HepG2 (cell line): ENCODE measurements around the gene ACSF3. TPM values are rescaled to one million over a fixed set of nuclear protein-coding genes. Genes with fewer than 3 reads are reported as not detected.

Experiments
- ADNP ChIP-seq: sonication (generic); formaldehyde crosslinking; IDR thresholded peaks from 2 replicates; pipeline ENCODE4 v1.4.0; 2020; ENCODE audit warnings: missing genetic modification reagents
- CCDC6 ChIP-seq: sonication (generic); formaldehyde crosslinking; IDR thresholded peaks from 2 replicates; pipeline ENCODE4 v1.8.1; 2022; ENCODE audit warnings: mild to moderate bottlenecking, missing genetic modification reagents, moderate library complexity
- FIP1L1 ChIP-seq: fragments of 200-400 bp; formaldehyde crosslinking; IDR thresholded peaks from 2 replicates; pipeline ENCODE4 v1.6.1; 2018; ENCODE audit warnings: low read depth, mild to moderate bottlenecking, low read length, moderate library complexity, borderline replicate concordance; ENCODE audit not compliant: insufficient read depth
- FOXJ3 ChIP-seq: sonication (generic); formaldehyde crosslinking; IDR thresholded peaks from 2 replicates; pipeline ENCODE4 v1.4.0; 2020; ENCODE audit warnings: missing genetic modification reagents, mild to moderate bottlenecking, borderline replicate concordance
- KAT7 ChIP-seq: IDR thresholded peaks from 2 replicates; pipeline ENCODE4 v1.6.1; 2018; ENCODE audit warnings: borderline replicate concordance, missing compliant biosample characterization
- KLF12 ChIP-seq: sonication (generic); formaldehyde crosslinking; IDR thresholded peaks from 2 replicates; pipeline ENCODE4 v1.4.0; 2020; ENCODE audit warnings: missing genetic modification reagents, borderline replicate concordance
- LBX2 ChIP-seq: sonication (generic); formaldehyde crosslinking; IDR thresholded peaks from 2 replicates; pipeline ENCODE4 v1.5.0; 2020; ENCODE audit warnings: missing genetic modification reagents, mild to moderate bottlenecking, borderline replicate concordance
- PHB2 ChIP-seq: fragments of 450-650 bp; IDR thresholded peaks from 2 replicates; pipeline ENCODE4 v1.6.1; 2018; ENCODE audit not compliant: partially characterized antibody
- SNAI1 ChIP-seq: sonication (generic); formaldehyde crosslinking; IDR thresholded peaks from 2 replicates; pipeline ENCODE4 v1.5.0; 2020; ENCODE audit warnings: mild to moderate bottlenecking, missing genetic modification reagents, borderline replicate concordance
- ZNF3 ChIP-seq: IDR thresholded peaks from 2 replicates; pipeline ENCODE4 v1.7.0; 2017; ENCODE audit warnings: inconsistent platforms
- ZNF431 ChIP-seq: sonication (generic); formaldehyde crosslinking; IDR thresholded peaks from 2 replicates; pipeline ENCODE4 v1.9.0; 2022; ENCODE audit warnings: missing genetic modification reagents, low read depth, mild to moderate bottlenecking, borderline replicate concordance
- polyA plus RNA-seq, 8 experiments: library from polyadenylated mRNA; depleted of rRNA in 3 of 8; stranded (reverse) in 7 of 8; unstranded in 1 of 8; fragments of >200 nt; fragmentation: Illumina TruSeq in 4 of 8; extraction: Trizol in 4 of 8; gene quantifications; 2 replicates each; pipeline versions ENCODE4 v1.2.1 to v1.2.3, GENCODE V29; 2011 to 2016; ENCODE audit warnings: low read depth in 4 of 8, missing spikeins in 1 of 8, mixed read lengths in 1 of 8; ENCODE audit not compliant: insufficient read depth in 1 of 8
- total RNA-seq, 5 experiments: library from RNA; depleted of rRNA; stranded (reverse); fragments of >200 nt; fragmentation: Illumina TruSeq; extraction: Trizol; gene quantifications; 2 replicates each; pipeline ENCODE4 v1.2.3, GENCODE V29; 2016; ENCODE audit warnings: low read depth in 1 of 5
- TF ChIP-seq, protein P1 (sequence below), 2 experiments: sonication (generic) in 1 of 2; formaldehyde crosslinking in 1 of 2; IDR thresholded peaks; 2 replicates each; pipeline versions ENCODE4 v1.6.1 to v1.9.0; 2014 to 2022; ENCODE audit warnings: antibody characterized with exemption in 1 of 2, borderline replicate concordance in 1 of 2, inconsistent platforms in 1 of 2, low read depth in 1 of 2, missing genetic modification reagents in 1 of 2
- TF ChIP-seq, protein P2 (sequence below): sonication (generic); formaldehyde crosslinking; IDR thresholded peaks from 2 replicates; pipeline ENCODE4 v1.4.0; 2020; ENCODE audit warnings: missing genetic modification reagents, borderline replicate concordance
- TF ChIP-seq, protein P3 (sequence below): sonication (generic); formaldehyde crosslinking; IDR thresholded peaks from 2 replicates; pipeline ENCODE4 v1.8.1; 2023; ENCODE audit warnings: missing genetic modification reagents, inconsistent platforms, borderline replicate concordance

Gene ACSF3
- total and polyA plus RNA-seq, 2 of the 13 experiments (the other 11 are each of a cell fraction or from before 2014, with no cell fraction given): 14.9 to 30.6 TPM

GRCh38 chr16:89200124-89200849 lies 106.6 kb downstream of the ACSF3 start, which contains the start of gene SLC22A31 (continued):
- TF ChIP-seq, protein P1, sequence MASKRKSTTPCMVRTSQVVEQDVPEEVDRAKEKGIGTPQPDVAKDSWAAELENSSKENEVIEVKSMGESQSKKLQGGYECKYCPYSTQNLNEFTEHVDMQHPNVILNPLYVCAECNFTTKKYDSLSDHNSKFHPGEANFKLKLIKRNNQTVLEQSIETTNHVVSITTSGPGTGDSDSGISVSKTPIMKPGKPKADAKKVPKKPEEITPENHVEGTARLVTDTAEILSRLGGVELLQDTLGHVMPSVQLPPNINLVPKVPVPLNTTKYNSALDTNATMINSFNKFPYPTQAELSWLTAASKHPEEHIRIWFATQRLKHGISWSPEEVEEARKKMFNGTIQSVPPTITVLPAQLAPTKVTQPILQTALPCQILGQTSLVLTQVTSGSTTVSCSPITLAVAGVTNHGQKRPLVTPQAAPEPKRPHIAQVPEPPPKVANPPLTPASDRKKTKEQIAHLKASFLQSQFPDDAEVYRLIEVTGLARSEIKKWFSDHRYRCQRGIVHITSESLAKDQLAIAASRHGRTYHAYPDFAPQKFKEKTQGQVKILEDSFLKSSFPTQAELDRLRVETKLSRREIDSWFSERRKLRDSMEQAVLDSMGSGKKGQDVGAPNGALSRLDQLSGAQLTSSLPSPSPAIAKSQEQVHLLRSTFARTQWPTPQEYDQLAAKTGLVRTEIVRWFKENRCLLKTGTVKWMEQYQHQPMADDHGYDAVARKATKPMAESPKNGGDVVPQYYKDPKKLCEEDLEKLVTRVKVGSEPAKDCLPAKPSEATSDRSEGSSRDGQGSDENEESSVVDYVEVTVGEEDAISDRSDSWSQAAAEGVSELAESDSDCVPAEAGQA (IDR thresholded peaks at IDR 0.05; ENCODE audit: low read depth): no peak; the same call in 1 of the 2 replicates
- TF ChIP-seq, protein P1 (CRISPR knock-in tag; IDR thresholded peaks at IDR 0.05; ENCODE audit: borderline replicate concordance): no peak
- TF ChIP-seq ADNP (CRISPR knock-in tag) (no peak), SNAI1 (CRISPR knock-in tag) (peak; percentile 87; the same call in 1 of the 2 replicates), ZNF431 (CRISPR knock-in tag) (no peak), LBX2 (CRISPR knock-in tag) (no peak), KLF12 (no peak), CCDC6 (CRISPR knock-in tag) (no peak), PHB2 (no peak), KAT7 (CRISPR knock-in tag) (no peak), ZNF3 (CRISPR knock-in tag) (no peak), FOXJ3 (CRISPR knock-in tag) (no peak), FIP1L1 (no peak)
- TF ChIP-seq, protein P2, sequence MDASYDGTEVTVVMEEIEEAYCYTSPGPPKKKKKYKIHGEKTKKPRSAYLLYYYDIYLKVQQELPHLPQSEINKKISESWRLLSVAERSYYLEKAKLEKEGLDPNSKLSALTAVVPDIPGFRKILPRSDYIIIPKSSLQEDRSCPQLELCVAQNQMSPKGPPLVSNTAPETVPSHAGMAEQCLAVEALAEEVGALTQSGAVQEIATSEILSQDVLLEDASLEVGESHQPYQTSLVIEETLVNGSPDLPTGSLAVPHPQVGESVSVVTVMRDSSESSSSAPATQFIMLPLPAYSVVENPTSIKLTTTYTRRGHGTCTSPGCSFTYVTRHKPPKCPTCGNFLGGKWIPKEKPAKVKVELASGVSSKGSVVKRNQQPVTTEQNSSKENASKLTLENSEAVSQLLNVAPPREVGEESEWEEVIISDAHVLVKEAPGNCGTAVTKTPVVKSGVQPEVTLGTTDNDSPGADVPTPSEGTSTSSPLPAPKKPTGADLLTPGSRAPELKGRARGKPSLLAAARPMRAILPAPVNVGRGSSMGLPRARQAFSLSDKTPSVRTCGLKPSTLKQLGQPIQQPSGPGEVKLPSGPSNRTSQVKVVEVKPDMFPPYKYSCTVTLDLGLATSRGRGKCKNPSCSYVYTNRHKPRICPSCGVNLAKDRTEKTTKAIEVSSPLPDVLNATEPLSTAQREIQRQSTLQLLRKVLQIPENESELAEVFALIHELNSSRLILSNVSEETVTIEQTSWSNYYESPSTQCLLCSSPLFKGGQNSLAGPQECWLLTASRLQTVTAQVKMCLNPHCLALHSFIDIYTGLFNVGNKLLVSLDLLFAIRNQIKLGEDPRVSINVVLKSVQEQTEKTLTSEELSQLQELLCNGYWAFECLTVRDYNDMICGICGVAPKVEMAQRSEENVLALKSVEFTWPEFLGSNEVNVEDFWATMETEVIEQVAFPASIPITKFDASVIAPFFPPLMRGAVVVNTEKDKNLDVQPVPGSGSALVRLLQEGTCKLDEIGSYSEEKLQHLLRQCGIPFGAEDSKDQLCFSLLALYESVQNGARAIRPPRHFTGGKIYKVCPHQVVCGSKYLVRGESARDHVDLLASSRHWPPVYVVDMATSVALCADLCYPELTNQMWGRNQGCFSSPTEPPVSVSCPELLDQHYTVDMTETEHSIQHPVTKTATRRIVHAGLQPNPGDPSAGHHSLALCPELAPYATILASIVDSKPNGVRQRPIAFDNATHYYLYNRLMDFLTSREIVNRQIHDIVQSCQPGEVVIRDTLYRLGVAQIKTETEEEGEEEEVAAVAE: peak; percentile 27; the same call in 1 of the 2 replicates
- TF ChIP-seq, protein P3, sequence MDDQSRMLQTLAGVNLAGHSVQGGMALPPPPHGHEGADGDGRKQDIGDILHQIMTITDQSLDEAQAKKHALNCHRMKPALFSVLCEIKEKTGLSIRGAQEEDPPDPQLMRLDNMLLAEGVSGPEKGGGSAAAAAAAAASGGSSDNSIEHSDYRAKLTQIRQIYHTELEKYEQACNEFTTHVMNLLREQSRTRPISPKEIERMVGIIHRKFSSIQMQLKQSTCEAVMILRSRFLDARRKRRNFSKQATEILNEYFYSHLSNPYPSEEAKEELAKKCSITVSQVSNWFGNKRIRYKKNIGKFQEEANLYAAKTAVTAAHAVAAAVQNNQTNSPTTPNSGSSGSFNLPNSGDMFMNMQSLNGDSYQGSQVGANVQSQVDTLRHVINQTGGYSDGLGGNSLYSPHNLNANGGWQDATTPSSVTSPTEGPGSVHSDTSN: no peak
